HepG2 (cell line): Measurements from ENCODE around the gene ZFP1. TPM values are rescaled to one million over a fixed set of nuclear protein-coding genes. Genes with fewer than 3 reads are reported as not detected.
A peak's percentile ranks its signal among the peaks of the same experiment; 100 is the strongest.

ENCODE experiments used
- ATAC-seq: fragments of 200-7000 bp; cut with Tn5 transposase; 3 replicates; pipeline ENCODE4 v1.9.1; 2020; ENCODE audit warnings: mild to moderate bottlenecking, moderate library complexity
- BruUV-seq: library from RNA; stranded (reverse); fragments of 400-500 nt; replicated peaks from 2 replicates; lab custom pipeline; 2021; lab: Mats Ljungman, UMichigan
- CTCF ChIA-PET: fragments of 300-600 bp; formaldehyde crosslinking; extraction: SDS; loops from one replicate; lab custom pipeline; 2021; ENCODE audit warnings: low total read pairs, inconsistent platforms, low intra/inter-chr PET ratio; lab: Yijun Ruan, JAX
- POLR2A ChIA-PET: fragments of 350-600 bp; sonication (Branson Sonifier 250); formaldehyde crosslinking; loops from one replicate; lab custom pipeline; 2020; ENCODE audit warnings: antibody characterized with exemption, inconsistent platforms; lab: Yijun Ruan, JAX
- DNase-seq: peaks from one replicate; pipeline ENCODE4 v3.0.0-alpha.2; 2015; ENCODE audit warnings: low spot score
- FAIRE-seq: peaks from 3 replicates; lab custom pipeline; 2011; peaks lifted over from hg19 to GRCh38; lab: Jason Lieb, UNC
- H2AFZ ChIP-seq: one replicate; pipeline ENCODE4 v1.6.1; 2011; ENCODE audit warnings: low read length, inconsistent platforms
- H3K27ac ChIP-seq: fragments of 300-600 bp; 3 replicates; pipeline ENCODE4 v1.8.0; 2011; ENCODE audit warnings: mixed run types, mild to moderate bottlenecking, mixed read lengths, low read length, inconsistent platforms; ENCODE audit not compliant: insufficient read depth; ENCODE audit errors: extremely low read length
- H3K27me3 ChIP-seq, 2 experiments: fragments of 200-600 bp in 1 of 2; 2 replicates in 1 of 2; 3 replicates in 1 of 2; pipeline versions ENCODE4 v1.6.0 to v1.8.0; 2011; ENCODE audit warnings: low read length in 2 of 2, mild to moderate bottlenecking in 2 of 2, moderate library complexity in 2 of 2, inconsistent platforms in 1 of 2; ENCODE audit not compliant: insufficient read depth in 2 of 2, control insufficient read depth in 1 of 2
- H3K36me3 ChIP-seq, 2 experiments: fragments of 200-600 bp in 1 of 2; replicated peaks in 1 of 2; 2 replicates in 1 of 2; 3 replicates in 1 of 2; pipeline versions ENCODE4 v1.5.1 to v1.8.0; 2011; ENCODE audit warnings: low read length in 2 of 2, inconsistent platforms in 1 of 2; ENCODE audit not compliant: insufficient read depth in 2 of 2, control insufficient read depth in 1 of 2
- H3K4me1 ChIP-seq: 2 replicates; pipeline ENCODE4 v1.5.1; 2012; ENCODE audit warnings: low read length, inconsistent platforms; ENCODE audit not compliant: insufficient read depth
- H3K4me2 ChIP-seq: 2 replicates; pipeline ENCODE4 v1.6.0; 2011; ENCODE audit warnings: low read depth, low read length, inconsistent platforms
- H3K4me3 ChIP-seq, 3 experiments: fragments of 200-600 bp in 1 of 3; sonication (generic), shearing (Covaris generic) in 1 of 3; replicated peaks in 1 of 3; 2 replicates each; pipeline ENCODE4 v1.5.1; 2011 to 2016; ENCODE audit warnings: low read length in 3 of 3, inconsistent platforms in 2 of 3, low read depth in 2 of 3, mild to moderate bottlenecking in 2 of 3, control low read depth in 1 of 3, mixed read lengths in 1 of 3; ENCODE audit not compliant: insufficient read depth in 1 of 3
- H3K79me2 ChIP-seq: one replicate; pipeline ENCODE4 v1.6.1; 2011; ENCODE audit warnings: low read length, inconsistent platforms; ENCODE audit not compliant: insufficient read depth
- H3K9ac ChIP-seq: 2 replicates; pipeline ENCODE4 v1.6.0; 2011; ENCODE audit warnings: mild to moderate bottlenecking, low read depth, low read length, inconsistent platforms; ENCODE audit not compliant: insufficient read depth
- H3K9me3 ChIP-seq: 2 replicates; pipeline ENCODE4 v1.5.1; 2012; ENCODE audit warnings: mild to moderate bottlenecking, low read length
- H4K20me1 ChIP-seq: 2 replicates; pipeline ENCODE4 v1.6.0; 2011; ENCODE audit warnings: inconsistent platforms, mild to moderate bottlenecking, low read length, moderate library complexity; ENCODE audit not compliant: insufficient read depth
- BRD4 ChIP-seq: sonication (generic); formaldehyde crosslinking; IDR thresholded peaks from 2 replicates; pipeline ENCODE4 v1.4.0; 2020; ENCODE audit warnings: missing genetic modification reagents
- CREB1 ChIP-seq, 2 experiments: fragments of 450-650 bp in 1 of 2; IDR thresholded peaks; 2 replicates each; pipeline ENCODE4 v1.6.1; 2016 to 2017; ENCODE audit warnings: control low read depth in 1 of 2, mild to moderate bottlenecking in 1 of 2, missing compliant biosample characterization in 1 of 2, missing genetic modification characterization in 1 of 2
- NFYC ChIP-seq: IDR thresholded peaks from 2 replicates; pipeline ENCODE4 v1.6.1; 2016; ENCODE audit warnings: missing genetic modification reagents, missing compliant biosample characterization
- SAP130 ChIP-seq: IDR thresholded peaks from 2 replicates; pipeline ENCODE4 v1.6.1; 2016; ENCODE audit warnings: low read depth
- THAP11 ChIP-seq: IDR thresholded peaks from 2 replicates; pipeline ENCODE4 v1.6.1; 2016; ENCODE audit warnings: missing biosample characterization, missing genetic modification reagents
- ZFP90 ChIP-seq: sonication (generic); formaldehyde crosslinking; IDR thresholded peaks from 2 replicates; pipeline ENCODE4 v1.8.0; 2022; ENCODE audit warnings: missing genetic modification reagents, mild to moderate bottlenecking, inconsistent platforms, borderline replicate concordance
- ZNF101 ChIP-seq: sonication (generic); formaldehyde crosslinking; IDR thresholded peaks from 2 replicates; pipeline ENCODE4 v1.4.0; 2020; ENCODE audit warnings: mild to moderate bottlenecking, low read depth, missing genetic modification reagents, borderline replicate concordance
- ZNF335 ChIP-seq: sonication (generic); formaldehyde crosslinking; IDR thresholded peaks from 2 replicates; pipeline ENCODE4 v1.4.0; 2020; ENCODE audit warnings: missing genetic modification reagents
- ZNF607 ChIP-seq: sonication (generic); formaldehyde crosslinking; IDR thresholded peaks from 2 replicates; pipeline ENCODE4 v1.5.1; 2020; ENCODE audit warnings: missing genetic modification reagents, mild to moderate bottlenecking, borderline replicate concordance
- WGBS: methylation state at CpG from one replicate; pipeline ENCODE4 v1.1.6; 2017; ENCODE audit warnings: low lambda C conversion rate; 5-methylcytosine and 5-hydroxymethylcytosine counted together
- in situ Hi-C: cut with HindIII; loops from 2 replicates; pipeline ENCODE4 v1.10.0; 2017; ENCODE audit warnings: low pct_unique_long_range_greater_than_20kb; ENCODE audit not compliant: extremely low pct_ligation_motif_present
- intact Hi-C: fragments of 100-400 bp; cut with micrococcal nuclease; formaldehyde crosslinking; loops from one replicate; pipeline ENCODE4 v1.10.0; 2022; ENCODE audit not compliant: unreplicated experiment
- polyA plus RNA-seq, 8 experiments: library from polyadenylated mRNA; depleted of rRNA in 3 of 8; stranded (reverse) in 7 of 8; unstranded in 1 of 8; fragments of >200 nt; fragmentation: Illumina TruSeq in 4 of 8; extraction: Trizol in 4 of 8; gene quantifications; 2 replicates each; pipeline versions ENCODE4 v1.2.1 to v1.2.3, GENCODE V29; 2011 to 2016; ENCODE audit warnings: low read depth in 4 of 8, missing spikeins in 1 of 8, mixed read lengths in 1 of 8; ENCODE audit not compliant: insufficient read depth in 1 of 8
- total RNA-seq, 5 experiments: library from RNA; depleted of rRNA; stranded (reverse); fragments of >200 nt; fragmentation: Illumina TruSeq; extraction: Trizol; gene quantifications; 2 replicates each; pipeline ENCODE4 v1.2.3, GENCODE V29; 2016; ENCODE audit warnings: low read depth in 1 of 5
- TF ChIP-seq, protein P1 (sequence below): sonication (generic); formaldehyde crosslinking; IDR thresholded peaks from 2 replicates; pipeline ENCODE4 v1.4.0; 2020; ENCODE audit warnings: mild to moderate bottlenecking, missing genetic modification reagents
- TF ChIP-seq, protein P2 (sequence below): sonication (generic); formaldehyde crosslinking; IDR thresholded peaks from 2 replicates; pipeline ENCODE4 v1.8.1; 2023; ENCODE audit warnings: mild to moderate bottlenecking, missing genetic modification reagents
- TF ChIP-seq, protein P3 (sequence below): IDR thresholded peaks from 2 replicates; pipeline ENCODE4 v1.6.1; 2012; ENCODE audit warnings: low read length, improper control_type of control experiment
- TF ChIP-seq, protein P4 (sequence below): sonication (generic); formaldehyde crosslinking; IDR thresholded peaks from 2 replicates; pipeline ENCODE4 v1.5.0; 2020; ENCODE audit warnings: missing genetic modification reagents, mild to moderate bottlenecking, borderline replicate concordance

The ZFP1 gene
- total and polyA plus RNA-seq, 2 of the 13 experiments (the other 11 are each of a cell fraction or from before 2014, with no cell fraction given): 8.3 to 14.0 TPM

DNA sequence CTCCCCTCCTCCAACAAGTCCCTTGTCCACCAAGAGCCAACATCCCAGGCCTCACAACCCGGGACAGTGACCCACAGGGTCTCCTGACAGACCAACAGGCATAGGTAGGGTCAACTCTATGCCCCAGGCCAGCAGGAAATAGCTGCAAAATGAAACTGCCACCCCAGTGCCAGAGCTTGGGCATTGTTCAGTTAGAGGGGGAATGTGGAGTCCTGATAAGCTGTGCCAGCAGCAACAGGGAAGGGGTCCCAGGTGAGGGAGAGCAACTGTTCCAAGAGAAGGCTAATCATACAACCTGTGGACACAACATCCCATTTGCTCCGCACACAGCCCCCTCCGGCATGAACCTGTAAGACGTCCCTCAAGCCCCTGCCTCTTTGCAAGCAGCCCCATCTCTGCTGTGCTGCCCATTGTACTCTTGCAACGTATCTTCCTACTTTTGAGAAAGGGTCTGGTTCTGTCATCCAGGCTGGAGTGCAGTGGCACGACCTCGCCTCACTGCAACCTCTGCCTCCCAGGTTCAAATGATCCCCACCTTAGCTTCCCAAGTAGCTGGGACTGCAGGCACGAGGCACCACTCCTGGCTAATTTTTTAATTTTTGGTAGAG is 41.4 kb downstream of the ZFP1 start (continued):
- TF ChIP-seq, protein P1, sequence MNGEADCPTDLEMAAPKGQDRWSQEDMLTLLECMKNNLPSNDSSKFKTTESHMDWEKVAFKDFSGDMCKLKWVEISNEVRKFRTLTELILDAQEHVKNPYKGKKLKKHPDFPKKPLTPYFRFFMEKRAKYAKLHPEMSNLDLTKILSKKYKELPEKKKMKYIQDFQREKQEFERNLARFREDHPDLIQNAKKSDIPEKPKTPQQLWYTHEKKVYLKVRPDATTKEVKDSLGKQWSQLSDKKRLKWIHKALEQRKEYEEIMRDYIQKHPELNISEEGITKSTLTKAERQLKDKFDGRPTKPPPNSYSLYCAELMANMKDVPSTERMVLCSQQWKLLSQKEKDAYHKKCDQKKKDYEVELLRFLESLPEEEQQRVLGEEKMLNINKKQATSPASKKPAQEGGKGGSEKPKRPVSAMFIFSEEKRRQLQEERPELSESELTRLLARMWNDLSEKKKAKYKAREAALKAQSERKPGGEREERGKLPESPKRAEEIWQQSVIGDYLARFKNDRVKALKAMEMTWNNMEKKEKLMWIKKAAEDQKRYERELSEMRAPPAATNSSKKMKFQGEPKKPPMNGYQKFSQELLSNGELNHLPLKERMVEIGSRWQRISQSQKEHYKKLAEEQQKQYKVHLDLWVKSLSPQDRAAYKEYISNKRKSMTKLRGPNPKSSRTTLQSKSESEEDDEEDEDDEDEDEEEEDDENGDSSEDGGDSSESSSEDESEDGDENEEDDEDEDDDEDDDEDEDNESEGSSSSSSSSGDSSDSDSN (CRISPR knock-in tag): no peak
- TF ChIP-seq THAP11 (CRISPR knock-in tag) (no peak), SAP130 (CRISPR knock-in tag) (no peak)
- TF ChIP-seq, protein P2, sequence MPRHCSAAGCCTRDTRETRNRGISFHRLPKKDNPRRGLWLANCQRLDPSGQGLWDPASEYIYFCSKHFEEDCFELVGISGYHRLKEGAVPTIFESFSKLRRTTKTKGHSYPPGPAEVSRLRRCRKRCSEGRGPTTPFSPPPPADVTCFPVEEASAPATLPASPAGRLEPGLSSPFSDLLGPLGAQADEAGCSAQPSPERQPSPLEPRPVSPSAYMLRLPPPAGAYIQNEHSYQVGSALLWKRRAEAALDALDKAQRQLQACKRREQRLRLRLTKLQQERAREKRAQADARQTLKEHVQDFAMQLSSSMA (CRISPR knock-in tag): no peak

DNA sequence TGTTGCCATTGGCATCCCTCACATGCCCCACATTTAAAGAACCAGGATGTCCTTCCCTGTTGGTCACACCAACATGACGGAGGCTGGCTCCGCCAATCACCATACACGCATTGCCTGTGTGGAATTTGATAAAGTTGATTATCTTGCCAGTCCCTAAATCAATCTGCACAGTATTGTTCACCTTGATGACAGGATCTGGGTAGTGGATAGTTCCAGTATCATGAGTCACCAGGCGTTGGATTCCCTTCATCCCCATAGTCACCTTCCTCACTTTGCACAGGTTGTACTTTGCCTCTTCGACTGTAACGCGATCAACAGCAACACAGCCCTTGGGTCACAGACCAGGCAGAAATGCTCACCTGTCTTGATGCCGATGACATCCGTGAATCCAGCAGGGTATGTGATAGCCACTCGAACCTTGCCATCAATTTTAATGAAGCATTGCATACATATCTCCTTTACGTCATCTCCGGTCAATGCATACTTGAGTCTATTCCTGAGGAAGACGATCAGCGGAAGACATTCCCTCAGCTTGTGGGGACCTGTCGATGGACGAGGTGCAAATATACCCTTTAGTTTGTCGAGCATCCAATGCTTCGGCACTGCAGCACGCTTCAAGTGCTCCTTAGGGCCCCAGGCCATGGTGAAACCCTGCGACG is 44.4 kb downstream of the ZFP1 start:
- Histone ChIP-seq H3K36me3 (no peaks in the 10 kb centered on the region), H3K79me2 (no peaks in the 10 kb centered on the region), H3K9me3 (no peaks in the 10 kb centered on the region), H3K9ac (no peak overlapping the region), H3K4me3 (no peak overlapping the region), H3K4me2 (no peak overlapping the region), H3K27me3 (peaks cover 6 to 63% of the 10 kb centered on the region in 2 experiments), H2AFZ (no peak overlapping the region), H3K4me1 (peaks cover 11% of the 10 kb centered on the region), H3K27ac (no peak overlapping the region), H4K20me1 (no peaks in the 10 kb centered on the region)
- WGBS: 59% methylated on average over 21 of the region's 21 CpGs
- POLR2A ChIA-PET: no interaction called here
- BruUV-seq: no TSS peak
- DNase-seq: peak; percentile 25
- peak; percentile 24; the same call in 1 of the 3 replicates for ATAC-seq
- no peak for FAIRE-seq
- in situ Hi-C loops: loop anchor here (25.0 kb wide), 1 partner anchor 570 kb away; no protein-coding TSS in a partner anchor
- intact Hi-C loops: no loop called here
- CTCF ChIA-PET: no interaction called here
- peak; percentile 47; the same call in 1 of the 2 replicates for TF ChIP-seq CREB1 (IDR thresholded peaks at IDR 0.05)
- TF ChIP-seq CREB1 (CRISPR knock-in tag; IDR thresholded peaks at IDR 0.05): no peak
- TF ChIP-seq, protein P3, sequence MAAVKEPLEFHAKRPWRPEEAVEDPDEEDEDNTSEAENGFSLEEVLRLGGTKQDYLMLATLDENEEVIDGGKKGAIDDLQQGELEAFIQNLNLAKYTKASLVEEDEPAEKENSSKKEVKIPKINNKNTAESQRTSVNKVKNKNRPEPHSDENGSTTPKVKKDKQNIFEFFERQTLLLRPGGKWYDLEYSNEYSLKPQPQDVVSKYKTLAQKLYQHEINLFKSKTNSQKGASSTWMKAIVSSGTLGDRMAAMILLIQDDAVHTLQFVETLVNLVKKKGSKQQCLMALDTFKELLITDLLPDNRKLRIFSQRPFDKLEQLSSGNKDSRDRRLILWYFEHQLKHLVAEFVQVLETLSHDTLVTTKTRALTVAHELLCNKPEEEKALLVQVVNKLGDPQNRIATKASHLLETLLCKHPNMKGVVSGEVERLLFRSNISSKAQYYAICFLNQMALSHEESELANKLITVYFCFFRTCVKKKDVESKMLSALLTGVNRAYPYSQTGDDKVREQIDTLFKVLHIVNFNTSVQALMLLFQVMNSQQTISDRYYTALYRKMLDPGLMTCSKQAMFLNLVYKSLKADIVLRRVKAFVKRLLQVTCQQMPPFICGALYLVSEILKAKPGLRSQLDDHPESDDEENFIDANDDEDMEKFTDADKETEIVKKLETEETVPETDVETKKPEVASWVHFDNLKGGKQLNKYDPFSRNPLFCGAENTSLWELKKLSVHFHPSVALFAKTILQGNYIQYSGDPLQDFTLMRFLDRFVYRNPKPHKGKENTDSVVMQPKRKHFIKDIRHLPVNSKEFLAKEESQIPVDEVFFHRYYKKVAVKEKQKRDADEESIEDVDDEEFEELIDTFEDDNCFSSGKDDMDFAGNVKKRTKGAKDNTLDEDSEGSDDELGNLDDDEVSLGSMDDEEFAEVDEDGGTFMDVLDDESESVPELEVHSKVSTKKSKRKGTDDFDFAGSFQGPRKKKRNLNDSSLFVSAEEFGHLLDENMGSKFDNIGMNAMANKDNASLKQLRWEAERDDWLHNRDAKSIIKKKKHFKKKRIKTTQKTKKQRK: no peak
- no peak for TF ChIP-seq NFYC (CRISPR knock-in tag)
- TF ChIP-seq ZNF335 (CRISPR knock-in tag): no peak
- 0 out of 2 replicates have a peak, but pooled peaks have one; percentile 12 for TF ChIP-seq ZNF607 (CRISPR knock-in tag)
- no peak for TF ChIP-seq ZNF101 (CRISPR knock-in tag)
- TF ChIP-seq ZFP90 (CRISPR knock-in tag): no peak
- no peak for TF ChIP-seq BRD4 (CRISPR knock-in tag)
- TF ChIP-seq, protein P4, sequence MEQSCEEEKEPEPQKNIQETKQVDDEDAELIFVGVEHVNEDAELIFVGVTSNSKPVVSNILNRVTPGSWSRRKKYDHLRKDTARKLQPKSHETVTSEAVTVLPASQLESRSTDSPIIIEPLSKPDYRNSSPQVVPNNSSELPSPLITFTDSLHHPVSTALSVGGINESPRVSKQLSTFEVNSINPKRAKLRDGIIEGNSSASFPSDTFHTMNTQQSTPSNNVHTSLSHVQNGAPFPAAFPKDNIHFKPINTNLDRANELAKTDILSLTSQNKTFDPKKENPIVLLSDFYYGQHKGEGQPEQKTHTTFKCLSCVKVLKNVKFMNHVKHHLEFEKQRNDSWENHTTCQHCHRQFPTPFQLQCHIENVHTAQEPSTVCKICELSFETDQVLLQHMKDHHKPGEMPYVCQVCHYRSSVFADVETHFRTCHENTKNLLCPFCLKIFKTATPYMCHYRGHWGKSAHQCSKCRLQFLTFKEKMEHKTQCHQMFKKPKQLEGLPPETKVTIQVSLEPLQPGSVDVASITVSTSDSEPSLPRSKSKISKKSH (CRISPR knock-in tag): no peak
